Pons (tissue), 1 donor: ENCODE measurements around the gene TBPL1.
"Not testable (repeated sequence)": the region's sequence is repeated elsewhere in the genome, so short reads cannot be mapped to it uniquely, and the experiment has no call there.

Experiments used
- DNase-seq: peaks from one replicate; pipeline ENCODE4 v3.0.0-alpha.2; 2016; ENCODE audit warnings: low spot score

Gene TBPL1

GRCh38 chr6:133953634-133954415, 801 bp downstream of the TBPL1 start:
- no peak for DNase-seq

GRCh38 chr6:133954657-133955576, 1.9 kb downstream of the TBPL1 start:
- no peak for DNase-seq

GRCh38 chr6:133955582-133956415, 2.8 kb downstream of the TBPL1 start:
- DNase-seq = no peak

GRCh38 chr6:133956416-133957049, 3.5 kb downstream of the TBPL1 start:
- DNase-seq = no peak

- no peak for DNase-seq
These were observed 4.2 kb downstream of the TBPL1 start for GRCh38 chr6:133957227-133957626.

- DNase-seq = no peak
These were observed 4.8 kb downstream of the TBPL1 start for GRCh38 chr6:133957780-133958242.

- DNase-seq = no peak
These were observed 5.8 kb downstream of the TBPL1 start for GRCh38 chr6:133958791-133959190.

- DNase-seq = no peak
These were observed 6.8 kb downstream of the TBPL1 start for GRCh38 chr6:133959667-133960368.

- no peak for DNase-seq
These were observed 8.8 kb downstream of the TBPL1 start for GRCh38 chr6:133961831-133962230.

GRCh38 chr6:133964052-133964451, 11.0 kb downstream of the TBPL1 start:
- no peak for DNase-seq

GRCh38 chr6:133964702-133965101, 11.7 kb downstream of the TBPL1 start:
- no peak for DNase-seq

- no peak for DNase-seq
These were observed 12.9 kb downstream of the TBPL1 start for GRCh38 chr6:133965817-133966360.

GRCh38 chr6:133966654-133967329, 13.8 kb downstream of the TBPL1 start:
- DNase-seq = no peak

GRCh38 chr6:133967347-133967746, 14.3 kb downstream of the TBPL1 start:
- no peak for DNase-seq

GRCh38 chr6:133967835-133968234, 14.8 kb downstream of the TBPL1 start:
- DNase-seq = not testable (repeated sequence)

- no peak for DNase-seq
These were observed 16.4 kb downstream of the TBPL1 start for GRCh38 chr6:133969285-133969920.

- DNase-seq = no peak
These were observed 16.9 kb downstream of the TBPL1 start for GRCh38 chr6:133969921-133970295.

- no peak for DNase-seq
These were observed 18.8 kb downstream of the TBPL1 start for GRCh38 chr6:133971861-133972260.

- DNase-seq = no peak
These were observed 19.4 kb downstream of the TBPL1 start for GRCh38 chr6:133972388-133972787.
